PFSK-1 (cell line): Measurements from ENCODE around the gene CAMSAP1.

Source experiments
- FOXP2 ChIP-seq: optimal IDR thresholded peaks from 2 replicates; pipeline ENCODE3; 2011; ENCODE audit warnings: borderline replicate concordance, control low read depth, inconsistent platforms; ENCODE audit not compliant: insufficient read depth; ENCODE audit errors: extremely low read length, extremely low read depth
- POLR2AphosphoS5 ChIP-seq: IDR thresholded peaks from 2 replicates; pipeline ENCODE4 v1.6.1; 2012; ENCODE audit warnings: low read depth, mild to moderate bottlenecking, control low read depth, low read length, moderate library complexity
- REST ChIP-seq, 2 experiments: IDR thresholded peaks; 2 replicates each; pipeline versions ENCODE4 v1.6.1 to v1.8.0; 2011 to 2012; ENCODE audit warnings: low read depth in 2 of 2, low read length in 2 of 2, control low read depth in 1 of 2, inconsistent platforms in 1 of 2, mild to moderate bottlenecking in 1 of 2, moderate library complexity in 1 of 2; ENCODE audit not compliant: insufficient read depth in 1 of 2
- SIN3A ChIP-seq: IDR thresholded peaks from 2 replicates; pipeline ENCODE4 v1.6.1; 2012; ENCODE audit warnings: mild to moderate bottlenecking, low read length, moderate library complexity, borderline replicate concordance; ENCODE audit not compliant: insufficient read depth
- TAF1 ChIP-seq: IDR thresholded peaks from 2 replicates; pipeline ENCODE4 v1.6.1; 2012; ENCODE audit warnings: low read length, control low read depth, borderline replicate concordance; ENCODE audit not compliant: insufficient read depth

GRCh38 chr9:135955934-135956801 is 48.8 kb upstream of the CAMSAP1 start:
- TF ChIP-seq POLR2AphosphoS5: no peak
- no peak for TF ChIP-seq REST (IDR thresholded peaks at IDR 0.05; ENCODE audit: insufficient read depth in 1 of 2, low read depth in 2 of 2, low read length in 2 of 2)
- TF ChIP-seq TAF1: no peak
- TF ChIP-seq SIN3A: no peak
- TF ChIP-seq FOXP2: no peak
